BJ (cell line): ENCODE data around the gene EME2. TPM values are rescaled to one million over a fixed set of nuclear protein-coding genes. Genes with fewer than 3 reads are reported as not detected.

Source experiments
- CTCF ChIA-PET: fragments of 350-600 bp; formaldehyde crosslinking; extraction: SDS; loops from one replicate; lab custom pipeline; 2021; ENCODE audit warnings: antibody characterized with exemption, inconsistent platforms; lab: Yijun Ruan, JAX
- POLR2A ChIA-PET: fragments of 300-600 bp; sonication (Branson Sonifier 250); formaldehyde crosslinking; extraction: SDS; loops from one replicate; lab custom pipeline; 2021; ENCODE audit warnings: antibody characterized with exemption; lab: Charles Lee
- DNase-seq: peaks from one replicate; pipeline ENCODE4 v3.0.0-alpha.2; 2011; ENCODE audit warnings: low read depth
- H3K27me3 ChIP-seq: 2 replicates; pipeline ENCODE4 v1.6.0; 2011; ENCODE audit warnings: low read length; ENCODE audit not compliant: control insufficient read depth, insufficient read depth
- H3K36me3 ChIP-seq: 2 replicates; pipeline ENCODE4 v1.5.1; 2011; ENCODE audit warnings: low read length; ENCODE audit not compliant: control insufficient read depth, insufficient read depth
- H3K4me3 ChIP-seq: 2 replicates; pipeline ENCODE4 v1.5.1; 2011; ENCODE audit warnings: low read depth, mild to moderate bottlenecking, control low read depth, low read length
- polyA plus RNA-seq: library from polyadenylated mRNA; depleted of rRNA; stranded (reverse); fragments of >200 nt; gene quantifications from 2 replicates; pipeline ENCODE4 v1.2.3, GENCODE V29; 2011
- TF ChIP-seq, protein P1 (sequence below): IDR thresholded peaks from 2 replicates; pipeline ENCODE4 v1.5.1; 2011; ENCODE audit warnings: low read depth, mild to moderate bottlenecking, control low read depth, inconsistent platforms, low read length, moderate library complexity; ENCODE audit not compliant: insufficient read depth

Gene EME2
- polyA plus RNA-seq, 1 experiment: 4.0 TPM

GRCh38 chr16:1749152-1750117, 23.2 kb upstream of the EME2 start:
- ChIA-PET POLR2A (no interaction called here), CTCF (interaction anchor here (0.6 to 1.0 kb wide), 2 partner anchors 15 to 52 kb away, joined by 4 read pairs; no protein-coding TSS in a partner anchor)
- TF ChIP-seq, protein P1, sequence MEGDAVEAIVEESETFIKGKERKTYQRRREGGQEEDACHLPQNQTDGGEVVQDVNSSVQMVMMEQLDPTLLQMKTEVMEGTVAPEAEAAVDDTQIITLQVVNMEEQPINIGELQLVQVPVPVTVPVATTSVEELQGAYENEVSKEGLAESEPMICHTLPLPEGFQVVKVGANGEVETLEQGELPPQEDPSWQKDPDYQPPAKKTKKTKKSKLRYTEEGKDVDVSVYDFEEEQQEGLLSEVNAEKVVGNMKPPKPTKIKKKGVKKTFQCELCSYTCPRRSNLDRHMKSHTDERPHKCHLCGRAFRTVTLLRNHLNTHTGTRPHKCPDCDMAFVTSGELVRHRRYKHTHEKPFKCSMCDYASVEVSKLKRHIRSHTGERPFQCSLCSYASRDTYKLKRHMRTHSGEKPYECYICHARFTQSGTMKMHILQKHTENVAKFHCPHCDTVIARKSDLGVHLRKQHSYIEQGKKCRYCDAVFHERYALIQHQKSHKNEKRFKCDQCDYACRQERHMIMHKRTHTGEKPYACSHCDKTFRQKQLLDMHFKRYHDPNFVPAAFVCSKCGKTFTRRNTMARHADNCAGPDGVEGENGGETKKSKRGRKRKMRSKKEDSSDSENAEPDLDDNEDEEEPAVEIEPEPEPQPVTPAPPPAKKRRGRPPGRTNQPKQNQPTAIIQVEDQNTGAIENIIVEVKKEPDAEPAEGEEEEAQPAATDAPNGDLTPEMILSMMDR: no peak
- Histone ChIP-seq H3K27me3 (no peaks in the 10 kb centered on the region), H3K4me3 (no peak overlapping the region), H3K36me3 (peaks cover 32% of the 10 kb centered on the region)
- no peak for DNase-seq

DNA sequence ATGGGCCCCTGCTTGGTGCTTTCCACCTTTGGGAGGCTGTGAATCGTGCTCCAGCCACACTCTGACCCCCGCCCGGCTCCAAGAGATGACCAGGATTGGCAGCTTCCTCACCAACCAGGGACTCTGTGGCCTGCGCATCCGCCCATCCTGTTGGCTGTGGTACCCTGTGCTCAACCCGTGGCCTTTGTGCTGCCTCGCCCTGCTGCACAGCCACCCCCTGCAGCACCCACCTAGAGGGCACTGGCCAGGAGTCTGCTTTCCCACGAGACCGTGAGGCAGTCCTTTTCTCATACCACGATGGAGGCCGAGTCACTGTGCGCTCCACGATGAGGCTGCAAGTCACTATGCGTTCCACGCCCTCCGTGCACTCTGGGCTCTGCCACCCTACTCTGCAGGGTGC, 20.7 kb upstream of the EME2 start:
- TF ChIP-seq, protein P1: no peak
- ChIA-PET CTCF (interaction anchor here (1.0 to 1.3 kb wide), 2 partner anchors 22 to 46 kb away, joined by 3 read pairs; partner anchors contain the start of gene MAPK8IP3), POLR2A (no interaction called here)
- Histone ChIP-seq H3K36me3 (peaks cover 34% of the 10 kb centered on the region), H3K4me3 (no peak overlapping the region), H3K27me3 (no peaks in the 10 kb centered on the region)
- no peak for DNase-seq

GRCh38 chr16:1752853-1753252, 19.8 kb upstream of the EME2 start:
- ChIA-PET CTCF (interaction anchor here (1.0 to 1.3 kb wide), 2 partner anchors 10 to 21 kb away, joined by 3 read pairs; no protein-coding TSS in a partner anchor), POLR2A (no interaction called here)
- H3K4me3 ChIP-seq: no peak overlapping the region
- TF ChIP-seq, protein P1: no peak
- no peaks in the 10 kb centered on the region for H3K27me3 ChIP-seq
- H3K36me3 ChIP-seq: peaks cover 32% of the 10 kb centered on the region
- DNase-seq: no peak

GRCh38 chr16:1754204-1754603, 18.4 kb upstream of the EME2 start:
- TF ChIP-seq, protein P1: no peak

DNA sequence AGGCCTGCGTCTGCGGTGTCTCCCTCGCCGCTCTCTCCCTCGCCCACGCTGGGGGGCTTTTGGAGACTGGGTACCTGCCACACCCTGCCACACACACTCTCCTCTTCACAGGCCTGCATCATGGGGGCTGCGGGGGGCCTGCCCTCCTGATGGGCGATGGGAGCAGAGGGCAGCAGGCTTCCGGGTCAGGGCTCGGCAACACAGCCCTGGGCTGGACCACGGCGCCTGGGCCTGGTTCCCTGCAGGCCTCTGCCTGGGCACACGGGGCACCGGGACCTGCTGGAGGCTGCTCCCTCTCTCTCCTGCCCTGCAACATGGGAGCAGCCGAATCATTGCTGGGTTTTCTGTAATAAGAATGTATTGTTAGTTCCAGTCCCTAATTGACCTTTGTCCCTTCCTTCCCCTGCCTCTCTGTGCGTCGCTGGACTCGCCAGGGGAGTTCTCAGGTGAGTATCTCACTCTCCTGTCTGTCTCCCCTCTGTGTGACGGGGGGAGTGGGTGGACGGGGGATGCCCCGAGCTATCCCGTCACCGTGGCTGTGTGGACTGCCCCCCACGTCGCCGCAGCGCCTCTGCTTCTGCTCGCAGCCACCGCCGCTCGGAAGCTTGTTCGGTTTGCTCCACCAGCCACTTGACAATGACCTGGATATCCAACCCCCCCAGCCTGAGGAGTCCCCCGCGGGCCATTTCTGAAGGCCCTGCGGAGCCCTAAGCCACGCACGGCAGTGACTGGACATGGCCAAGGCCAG, 14.7 kb upstream of the EME2 start:
- CTCF ChIA-PET: interaction anchor here (1.2 kb wide), 1 partner anchor 11 kb away, joined by 3 read pairs; no protein-coding TSS in a partner anchor
- no peak overlapping the region for H3K4me3 ChIP-seq
- H3K27me3 ChIP-seq: no peaks in the 10 kb centered on the region
- H3K36me3 ChIP-seq: peaks cover 26% of the 10 kb centered on the region
- POLR2A ChIA-PET: no interaction called here
- DNase-seq: no peak
- TF ChIP-seq, protein P1: no peak

More at GRCh38 chr16:1754204-1754603, 18.4 kb upstream of the EME2 start:
- no peak for DNase-seq
- CTCF ChIA-PET: no interaction called here
- Histone ChIP-seq H3K4me3 (no peak overlapping the region), H3K36me3 (peaks cover 22% of the 10 kb centered on the region), H3K27me3 (no peaks in the 10 kb centered on the region)
- POLR2A ChIA-PET: no interaction called here
